GM23338 (cell line): ENCODE data around the gene CAMLG. TPM values are rescaled to one million over a fixed set of nuclear protein-coding genes. Genes with fewer than 3 reads are reported as not detected.
A peak's percentile ranks its signal among the peaks of the same experiment; 100 is the strongest.

Source experiments
- ATAC-seq: fragments of 200-7000 bp; cut with Tn5 transposase; 3 replicates; pipeline ENCODE4 v1.9.1; 2020
- DNase-seq: peaks from one replicate; pipeline ENCODE4 v3.0.0-alpha.2; 2015; ENCODE audit warnings: low spot score
- H2AFZ ChIP-seq: fragments of 200-600 bp; sonication (generic); 2 replicates; pipeline ENCODE4 v1.8.0; 2016; ENCODE audit warnings: antibody characterized with exemption, mild to moderate bottlenecking, moderate library complexity
- H3F3A ChIP-seq: fragments of 200-600 bp; sonication (generic); replicated peaks from 2 replicates; pipeline ENCODE4 v1.8.0; 2017; ENCODE audit warnings: antibody characterized with exemption, mixed run types, low read depth
- H3K27ac ChIP-seq: fragments of 200-600 bp; sonication (generic); 2 replicates; pipeline ENCODE4 v1.6.1; 2016; ENCODE audit warnings: low read depth
- H3K27me3 ChIP-seq: fragments of 200-600 bp; sonication (generic); 2 replicates; pipeline ENCODE4 v1.8.0; 2016; ENCODE audit warnings: mild to moderate bottlenecking, mixed run types, moderate library complexity; ENCODE audit not compliant: insufficient read depth
- H3K36me3 ChIP-seq: fragments of 200-600 bp; sonication (generic); 2 replicates; pipeline ENCODE4 v1.8.0; 2016; ENCODE audit warnings: mild to moderate bottlenecking; ENCODE audit not compliant: insufficient read depth
- H3K4me1 ChIP-seq: fragments of 200-600 bp; sonication (generic); 2 replicates; pipeline ENCODE4 v1.8.0; 2016; ENCODE audit warnings: mild to moderate bottlenecking, moderate library complexity; ENCODE audit not compliant: insufficient read depth
- H3K4me2 ChIP-seq: fragments of 200-600 bp; sonication (generic); 2 replicates; pipeline ENCODE4 v1.7.1; 2017; ENCODE audit warnings: mixed run types
- H3K4me3 ChIP-seq: fragments of 200-600 bp; sonication (generic); 2 replicates; pipeline ENCODE4 v1.6.1; 2016; ENCODE audit warnings: mixed run types
- H3K79me2 ChIP-seq: fragments of 200-600 bp; sonication (generic); replicated peaks from 2 replicates; pipeline ENCODE4 v1.8.0; 2017; ENCODE audit warnings: mild to moderate bottlenecking; ENCODE audit not compliant: insufficient read depth
- H3K9me2 ChIP-seq: fragments of 200-600 bp; sonication (generic); 2 replicates; pipeline ENCODE4 v1.8.0; 2017; ENCODE audit not compliant: insufficient read depth
- H4K20me1 ChIP-seq: fragments of 200-600 bp; sonication (generic); replicated peaks from 2 replicates; pipeline ENCODE4 v1.8.0; 2017; ENCODE audit warnings: mild to moderate bottlenecking; ENCODE audit not compliant: insufficient read depth
- H3K27ac Mint-ChIP-seq: 2 replicates; pipeline ENCODE4 v1.8.0; 2020; ENCODE audit warnings: inconsistent platforms, mild to moderate bottlenecking, moderate library complexity, mixed read lengths
- H3K27me3 Mint-ChIP-seq: 3 replicates; pipeline ENCODE4 v1.8.0; 2022; ENCODE audit warnings: low read depth, mild to moderate bottlenecking, moderate library complexity, mixed read lengths, inconsistent platforms; ENCODE audit not compliant: insufficient read depth, poor library complexity
- H3K36me3 Mint-ChIP-seq: 3 replicates; pipeline ENCODE4 v1.8.0; 2021; ENCODE audit warnings: low read depth, mild to moderate bottlenecking, inconsistent platforms, moderate library complexity, mixed read lengths
- H3K4me1 Mint-ChIP-seq: 3 replicates; pipeline ENCODE4 v1.8.0; 2020; ENCODE audit warnings: mild to moderate bottlenecking, inconsistent platforms, mixed read lengths
- H3K4me3 Mint-ChIP-seq: 3 replicates; pipeline ENCODE4 v1.8.0; 2021; ENCODE audit warnings: moderate library complexity, mild to moderate bottlenecking, inconsistent platforms, mixed read lengths
- H3K9me3 Mint-ChIP-seq: 3 replicates; pipeline ENCODE4 v1.8.0; 2020; ENCODE audit warnings: moderate library complexity, mild to moderate bottlenecking, inconsistent platforms, mixed read lengths
- EZH2 ChIP-seq: fragments of 200-600 bp; sonication (generic); IDR thresholded peaks from one replicate; pipeline ENCODE4 v1.8.0; 2017; ENCODE audit warnings: antibody characterized with exemption, mild to moderate bottlenecking, low read depth; ENCODE audit not compliant: unreplicated experiment
- EZH2phosphoT487 ChIP-seq: fragments of 200-600 bp; sonication (generic); IDR thresholded peaks from one replicate; pipeline ENCODE4 v1.8.1; 2018; ENCODE audit warnings: antibody characterized with exemption; ENCODE audit not compliant: unreplicated experiment
- POLR2AphosphoS5 ChIP-seq: IDR thresholded peaks from 2 replicates; pipeline ENCODE4 v1.6.1; 2016; ENCODE audit warnings: antibody characterized with exemption, low read depth
- REST ChIP-seq: IDR thresholded peaks from one replicate; pipeline ENCODE4 v1.6.1; 2018; ENCODE audit warnings: antibody characterized with exemption; ENCODE audit not compliant: unreplicated experiment
- STAT1 ChIP-seq: IDR thresholded peaks from one replicate; pipeline ENCODE4 v1.6.1; 2016; ENCODE audit warnings: antibody characterized with exemption; ENCODE audit not compliant: unreplicated experiment
- ZNF114 ChIP-seq: fragments of 250-450 bp; sonication (Bioruptor Pico); IDR thresholded peaks from 2 replicates; pipeline ENCODE4 v1.5.0; 2020; ENCODE audit warnings: mild to moderate bottlenecking, moderate library complexity
- polyA plus RNA-seq: library from polyadenylated mRNA; unstranded; fragments of >200 nt; fragmentation: Nextera tagmentation; extraction: Ambion mirVana; gene quantifications from 2 replicates; pipeline ENCODE4 v1.2.1, GENCODE V29; 2016
- total RNA-seq: library from RNA; depleted of rRNA; stranded (reverse); fragments of >200 nt; shearing (Covaris generic); gene quantifications from 2 replicates; pipeline ENCODE4 v1.2.3, GENCODE V29; 2014
- TF ChIP-seq, protein P1 (sequence below), 2 experiments: fragments of 200-600 bp in 1 of 2; sonication (generic) in 1 of 2; conservative IDR thresholded peaks; 2 replicates each; pipeline versions ENCODE4 v1.5.1 to v1.6.1; 2016 to 2017; ENCODE audit warnings: antibody characterized with exemption in 2 of 2, low read depth in 2 of 2, mild to moderate bottlenecking in 2 of 2, moderate library complexity in 1 of 2

The CAMLG gene
- total and polyA plus RNA-seq, 2 experiments from 2014 or later: 34.4 to 75.0 TPM

GRCh38 chr5:134738963-134739661 is 764 bp downstream of the CAMLG start (continued):
- TF ChIP-seq, protein P1, sequence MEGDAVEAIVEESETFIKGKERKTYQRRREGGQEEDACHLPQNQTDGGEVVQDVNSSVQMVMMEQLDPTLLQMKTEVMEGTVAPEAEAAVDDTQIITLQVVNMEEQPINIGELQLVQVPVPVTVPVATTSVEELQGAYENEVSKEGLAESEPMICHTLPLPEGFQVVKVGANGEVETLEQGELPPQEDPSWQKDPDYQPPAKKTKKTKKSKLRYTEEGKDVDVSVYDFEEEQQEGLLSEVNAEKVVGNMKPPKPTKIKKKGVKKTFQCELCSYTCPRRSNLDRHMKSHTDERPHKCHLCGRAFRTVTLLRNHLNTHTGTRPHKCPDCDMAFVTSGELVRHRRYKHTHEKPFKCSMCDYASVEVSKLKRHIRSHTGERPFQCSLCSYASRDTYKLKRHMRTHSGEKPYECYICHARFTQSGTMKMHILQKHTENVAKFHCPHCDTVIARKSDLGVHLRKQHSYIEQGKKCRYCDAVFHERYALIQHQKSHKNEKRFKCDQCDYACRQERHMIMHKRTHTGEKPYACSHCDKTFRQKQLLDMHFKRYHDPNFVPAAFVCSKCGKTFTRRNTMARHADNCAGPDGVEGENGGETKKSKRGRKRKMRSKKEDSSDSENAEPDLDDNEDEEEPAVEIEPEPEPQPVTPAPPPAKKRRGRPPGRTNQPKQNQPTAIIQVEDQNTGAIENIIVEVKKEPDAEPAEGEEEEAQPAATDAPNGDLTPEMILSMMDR (conservative IDR thresholded peaks at IDR 0.05; ENCODE audit: low read depth in 2 of 2): peak; percentile 30 to 45; a peak in 3 of 4 replicates
- no peak for TF ChIP-seq POLR2AphosphoS5

- peaks cover 15% of the 10 kb centered on the region; the same call in 1 of the 2 replicates for H3K36me3 ChIP-seq
- Mint-ChIP-seq H3K9me3 (no peaks in the 10 kb centered on the region), H3K27ac (no peak overlapping the region), H3K27me3 (peaks cover 2% of the 10 kb centered on the region), H3K36me3 (peaks cover 19% of the 10 kb centered on the region; the same call in 2 of the 3 replicates), H3K4me1 (peaks cover 12% of the 10 kb centered on the region; the same call in 2 of the 3 replicates), H3K4me3 (no peak overlapping the region)
- no peaks in the 10 kb centered on the region for H3K27me3 ChIP-seq
- DNase-seq (no peak), ATAC-seq (no peak)
- H2AFZ ChIP-seq: no peak overlapping the region
- peaks cover 3% of the 10 kb centered on the region; the same call in 1 of the 2 replicates for H3K4me1 ChIP-seq
- H3K4me2 ChIP-seq: no peak overlapping the region
- H3F3A ChIP-seq: no peaks in the 10 kb centered on the region
- TF ChIP-seq ZNF114: no peak
- TF ChIP-seq EZH2: no peak
- TF ChIP-seq REST: no peak
- no peak for TF ChIP-seq EZH2phosphoT487
- TF ChIP-seq STAT1: no peak
- H3K79me2 ChIP-seq: peaks cover 46% of the 10 kb centered on the region
- H3K4me3 ChIP-seq: no peak overlapping the region
- H3K27ac ChIP-seq: no peak overlapping the region
- H4K20me1 ChIP-seq: peaks cover 8% of the 10 kb centered on the region; the same call in 1 of the 2 replicates
- no peaks in the 10 kb centered on the region for H3K9me2 ChIP-seq
Measured at GRCh38 chr5:134741052-134741451, 2.7 kb downstream of the CAMLG start.
